ENCODE data around the gene USP32.

- TF ChIP-seq CTCF (IDR thresholded peaks at IDR 0.05): no peak
- TF ChIP-seq EZH2 (IDR thresholded peaks at IDR 0.05; ENCODE audit: borderline replicate concordance, insufficient read depth, low read depth, low read length, poor library complexity, severe bottlenecking): no peak
Observed at GRCh38 chr17:60297760-60298401, 94.1 kb downstream of the USP32 start.

All from B cell (primary cell).